PFSK-1 (cell line): ENCODE results near the gene APC.

Experiments
- FOXP2 ChIP-seq: optimal IDR thresholded peaks from 2 replicates; pipeline ENCODE3; 2011; ENCODE audit warnings: borderline replicate concordance, control low read depth, inconsistent platforms; ENCODE audit not compliant: insufficient read depth; ENCODE audit errors: extremely low read length, extremely low read depth
- POLR2AphosphoS5 ChIP-seq: IDR thresholded peaks from 2 replicates; pipeline ENCODE4 v1.6.1; 2012; ENCODE audit warnings: low read depth, mild to moderate bottlenecking, control low read depth, low read length, moderate library complexity
- REST ChIP-seq, 2 experiments: IDR thresholded peaks; 2 replicates each; pipeline versions ENCODE4 v1.6.1 to v1.8.0; 2011 to 2012; ENCODE audit warnings: low read depth in 2 of 2, low read length in 2 of 2, control low read depth in 1 of 2, inconsistent platforms in 1 of 2, mild to moderate bottlenecking in 1 of 2, moderate library complexity in 1 of 2; ENCODE audit not compliant: insufficient read depth in 1 of 2
- SIN3A ChIP-seq: IDR thresholded peaks from 2 replicates; pipeline ENCODE4 v1.6.1; 2012; ENCODE audit warnings: mild to moderate bottlenecking, low read length, moderate library complexity, borderline replicate concordance; ENCODE audit not compliant: insufficient read depth
- TAF1 ChIP-seq: IDR thresholded peaks from 2 replicates; pipeline ENCODE4 v1.6.1; 2012; ENCODE audit warnings: low read length, control low read depth, borderline replicate concordance; ENCODE audit not compliant: insufficient read depth

APC gene

GRCh38 chr5:112824197-112824596 is 86.5 kb downstream of the APC start:
- TF ChIP-seq POLR2AphosphoS5: no peak
- TF ChIP-seq TAF1: no peak
- no peak for TF ChIP-seq FOXP2
- no peak for TF ChIP-seq REST (IDR thresholded peaks at IDR 0.05; ENCODE audit: insufficient read depth in 1 of 2, low read depth in 2 of 2, low read length in 2 of 2)
- TF ChIP-seq SIN3A: no peak

GRCh38 chr5:112830378-112830777 is 92.7 kb downstream of the APC start:
- TF ChIP-seq FOXP2 (no peak), POLR2AphosphoS5 (no peak), REST (IDR thresholded peaks at IDR 0.05; ENCODE audit: insufficient read depth in 1 of 2, low read depth in 2 of 2, low read length in 2 of 2) (no peak)

- TF ChIP-seq FOXP2: no peak
- no peak for TF ChIP-seq REST (IDR thresholded peaks at IDR 0.05; ENCODE audit: insufficient read depth in 1 of 2, low read depth in 2 of 2, low read length in 2 of 2)
- TF ChIP-seq SIN3A: no peak
- no peak for TF ChIP-seq POLR2AphosphoS5
- TF ChIP-seq TAF1: no peak
Measured at GRCh38 chr5:112833971-112834370, 96.3 kb downstream of the APC start.

- TF ChIP-seq FOXP2 (no peak), TAF1 (no peak), SIN3A (no peak), POLR2AphosphoS5 (no peak), REST (IDR thresholded peaks at IDR 0.05; ENCODE audit: insufficient read depth in 1 of 2, low read depth in 2 of 2, low read length in 2 of 2) (no peak)
Measured at GRCh38 chr5:112844489-112844888, 106.8 kb downstream of the APC start.

- no peak for TF ChIP-seq SIN3A
Measured at GRCh38 chr5:112846556-112846955, 108.9 kb downstream of the APC start.
